Cardiac septum (tissue), 1 donor: Measurements from ENCODE around the gene NUP98. TPM values are rescaled to one million over a fixed set of nuclear protein-coding genes. Genes with fewer than 3 reads are reported as not detected.
"Not testable (repeated sequence)": the region's sequence is repeated elsewhere in the genome, so short reads cannot be mapped to it uniquely, and the experiment has no call there.

Experiments used
- DNase-seq: peaks from one replicate; pipeline ENCODE4 v3.0.0-alpha.2; 2020; ENCODE audit warnings: low spot score
- intact Hi-C: fragments of 100-400 bp; cut with DNase I; formaldehyde crosslinking; loops from one replicate; pipeline ENCODE4 v1.14.0; 2022
- total RNA-seq: library from RNA; stranded (reverse); fragmentation: NEBNext Ultra II Directional; extraction: Animal tissue kit (Norgen Biotek cat#: 25700); gene quantifications from one replicate; pipeline ENCODE4 v1.2.1, GENCODE V29; 2021
- donor health status: DM: no; HTN: no; CAD: no.

The NUP98 gene
- total RNA-seq, 1 donor from 2014 or later, result 49.6 TPM

- no peak for DNase-seq
- intact Hi-C loops, result no loop called here
Observed at GRCh38 chr11:3658252-3658651, 139.1 kb downstream of the NUP98 start.

- DNase-seq, intact Hi-C loops: not testable (repeated sequence)
Observed at GRCh38 chr11:3657331-3657730, 140.0 kb downstream of the NUP98 start.

GRCh38 chr11:3655547-3655946 lies 141.8 kb downstream of the NUP98 start:
- DNase-seq, result no peak
- intact Hi-C loops, result no loop called here

- DNase-seq, intact Hi-C loops: not testable (repeated sequence)
Observed at GRCh38 chr11:3652514-3652913, 144.8 kb downstream of the NUP98 start.

GRCh38 chr11:3649374-3649773 lies 148.0 kb downstream of the NUP98 start:
- intact Hi-C loops, DNase-seq: not testable (repeated sequence)

- intact Hi-C loops, DNase-seq: not testable (repeated sequence)
Observed at GRCh38 chr11:3648843-3649242, 148.5 kb downstream of the NUP98 start.

- intact Hi-C loops, result no loop called here
- no peak for DNase-seq
Observed at GRCh38 chr11:3645552-3645951, 151.8 kb downstream of the NUP98 start.

- DNase-seq, result no peak
- intact Hi-C loops, result no loop called here
Observed at GRCh38 chr11:3644817-3645235, 152.5 kb downstream of the NUP98 start, which contains the start of gene ART1. Gene ART1 (plus strand): TSS chr11:3645128. CDS start chr11:3659214, 14,086 bp downstream.

- DNase-seq, intact Hi-C loops: not testable (repeated sequence)
Observed at GRCh38 chr11:3643102-3643546, 154.2 kb downstream of the NUP98 start.

- intact Hi-C loops, result no loop called here
Observed at GRCh38 chr11:3642071-3642951, 155.0 kb downstream of the NUP98 start.

GRCh38 chr11:3641701-3642070 lies 155.7 kb downstream of the NUP98 start, which contains the start of gene ART5:
Gene ART5 (minus strand): TSS chr11:3641992. CDS start chr11:3641862, 130 bp downstream.
- intact Hi-C loops, result no loop called here
- no peak for DNase-seq

More at GRCh38 chr11:3642071-3642951, 155.0 kb downstream of the NUP98 start:
- peak; percentile 88 for DNase-seq

- intact Hi-C loops, result no loop called here
- no peak for DNase-seq
Observed at GRCh38 chr11:3641191-3641590, 156.2 kb downstream of the NUP98 start.

- intact Hi-C loops, result no loop called here
- DNase-seq, result no peak
Observed at GRCh38 chr11:3639841-3640240, 157.5 kb downstream of the NUP98 start.

- intact Hi-C loops, result no loop called here
- no peak for DNase-seq
Observed at GRCh38 chr11:3638513-3638912, 158.8 kb downstream of the NUP98 start.

GRCh38 chr11:3637201-3637600 lies 160.2 kb downstream of the NUP98 start:
- no peak for DNase-seq
- intact Hi-C loops, result no loop called here

- intact Hi-C loops, result no loop called here
- DNase-seq, result no peak
Observed at GRCh38 chr11:3635641-3636375, 161.5 kb downstream of the NUP98 start.

GRCh38 chr11:3632070-3632660 lies 165.2 kb downstream of the NUP98 start:
- peak; percentile 64 for DNase-seq
- intact Hi-C loops, result no loop called here

GRCh38 chr11:3631331-3631730 lies 166.0 kb downstream of the NUP98 start:
- DNase-seq, result no peak
- intact Hi-C loops, result no loop called here

GRCh38 chr11:3627291-3627690 lies 170.1 kb downstream of the NUP98 start:
- intact Hi-C loops, result no loop called here
- no peak for DNase-seq
